Effector CD4-positive, alpha-beta T cell (primary cell): ENCODE data around the gene ANKRD23.

Experiments used
- DNase-seq: peaks from one replicate; pipeline ENCODE4 v3.0.0-alpha.2; 2020

Gene ANKRD23

GRCh38 chr2:96835830-96836229 lies 8.0 kb downstream of the ANKRD23 start:
- DNase-seq, result no peak

DNA sequence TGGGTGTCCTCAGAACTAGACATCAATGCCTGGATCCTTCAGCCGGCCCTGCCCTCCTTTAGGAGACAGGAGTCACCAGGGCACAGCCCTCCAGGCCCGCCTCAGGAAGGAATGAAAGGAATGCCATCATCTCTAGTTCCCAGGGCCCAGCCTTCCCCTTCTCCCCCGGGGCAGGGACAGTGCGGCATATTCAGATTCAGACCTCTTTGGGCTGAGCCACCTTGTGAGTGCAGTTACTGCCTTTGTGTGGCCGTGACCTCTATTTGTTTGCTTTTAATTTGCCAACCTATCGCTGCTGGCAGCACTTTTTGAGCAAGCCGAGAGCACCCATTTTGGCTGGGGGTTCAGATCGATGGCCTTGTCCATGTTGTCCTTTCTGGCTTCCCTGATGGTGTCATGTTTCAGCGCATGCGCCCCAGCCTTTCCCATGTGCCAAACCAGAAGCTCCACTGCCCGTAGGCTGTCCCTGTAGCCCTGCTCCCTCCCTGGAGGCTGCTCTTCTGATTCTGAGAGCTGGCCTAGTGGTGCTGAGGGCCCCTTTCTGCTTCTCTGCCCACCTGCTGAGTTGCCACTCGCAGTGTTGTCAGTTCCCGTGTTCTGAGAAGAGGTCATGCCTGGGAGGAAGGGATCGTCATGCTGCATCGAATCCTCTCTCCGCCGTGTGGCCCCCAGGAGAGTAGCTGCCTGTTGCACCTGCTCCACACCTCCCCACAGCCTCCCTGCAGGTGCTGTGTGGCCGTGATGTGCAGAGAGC lies 10.9 kb downstream of the ANKRD23 start:
- DNase-seq, result no peak

DNA sequence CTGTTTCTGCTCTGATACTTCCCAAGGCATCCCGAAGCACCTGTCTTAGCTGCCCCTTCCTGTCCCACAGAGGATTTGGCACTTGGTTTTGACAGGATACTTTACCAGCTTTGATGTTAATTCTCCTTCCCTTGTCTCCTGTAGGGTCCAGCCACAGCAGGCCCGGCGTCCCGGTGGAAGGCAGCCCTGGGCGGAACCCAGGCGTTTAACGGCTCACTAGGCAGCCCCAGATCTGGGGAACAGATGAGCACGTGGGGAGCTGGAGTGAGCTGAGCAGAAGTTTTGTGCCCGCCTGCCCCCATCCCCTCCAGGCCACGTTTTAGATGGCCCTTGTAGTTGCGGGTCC lies 11.4 kb downstream of the ANKRD23 start:
- no peak for DNase-seq

DNA sequence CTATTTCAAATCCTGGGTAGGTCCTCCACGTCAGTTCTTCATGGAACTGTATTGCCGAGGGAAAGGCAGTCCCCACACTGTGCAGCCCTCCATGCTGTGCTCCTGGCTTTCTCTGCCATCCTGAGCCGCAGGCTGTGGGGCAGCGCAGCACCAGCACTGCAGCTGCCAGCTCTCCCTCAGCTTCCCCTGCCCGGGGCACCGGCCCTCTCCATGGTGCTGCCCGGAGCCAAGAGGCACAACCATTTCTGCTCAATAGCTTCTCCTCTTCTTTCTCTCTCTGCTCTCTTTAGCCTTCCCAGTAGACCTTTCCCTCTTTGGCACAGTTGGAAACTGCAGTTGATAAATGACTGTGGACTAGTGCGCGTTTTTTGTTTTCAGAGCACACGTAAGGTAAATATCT lies 12.1 kb downstream of the ANKRD23 start:
- DNase-seq, result no peak

- no peak for DNase-seq
These were observed 13.7 kb downstream of the ANKRD23 start for GRCh38 chr2:96830044-96830562.

GRCh38 chr2:96828874-96829273 lies 14.9 kb downstream of the ANKRD23 start:
- DNase-seq, result no peak

GRCh38 chr2:96828436-96828835 lies 15.4 kb downstream of the ANKRD23 start:
- no peak for DNase-seq

GRCh38 chr2:96826546-96827278 lies 17.1 kb downstream of the ANKRD23 start:
- DNase-seq, result no peak

DNA sequence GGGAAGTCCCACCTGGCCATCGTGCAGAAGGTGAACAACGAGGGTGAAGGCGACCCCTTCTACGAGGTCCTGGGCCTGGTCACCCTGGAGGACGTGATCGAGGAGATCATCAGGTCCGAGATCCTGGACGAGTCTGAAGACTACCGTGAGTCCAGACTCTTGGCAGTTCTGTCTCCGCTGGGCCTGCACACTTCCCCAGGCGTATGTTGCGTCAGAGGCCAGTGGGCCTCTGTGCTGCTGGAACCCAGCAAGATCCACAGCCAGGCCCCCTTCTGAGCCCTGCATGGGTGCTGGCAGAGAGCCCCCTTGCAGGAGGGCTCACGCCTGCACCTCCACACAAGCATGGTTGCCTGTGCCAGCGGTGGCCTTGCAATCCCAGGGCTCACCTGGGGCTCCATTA lies 18.8 kb downstream of the ANKRD23 start:
- DNase-seq, result no peak

DNA sequence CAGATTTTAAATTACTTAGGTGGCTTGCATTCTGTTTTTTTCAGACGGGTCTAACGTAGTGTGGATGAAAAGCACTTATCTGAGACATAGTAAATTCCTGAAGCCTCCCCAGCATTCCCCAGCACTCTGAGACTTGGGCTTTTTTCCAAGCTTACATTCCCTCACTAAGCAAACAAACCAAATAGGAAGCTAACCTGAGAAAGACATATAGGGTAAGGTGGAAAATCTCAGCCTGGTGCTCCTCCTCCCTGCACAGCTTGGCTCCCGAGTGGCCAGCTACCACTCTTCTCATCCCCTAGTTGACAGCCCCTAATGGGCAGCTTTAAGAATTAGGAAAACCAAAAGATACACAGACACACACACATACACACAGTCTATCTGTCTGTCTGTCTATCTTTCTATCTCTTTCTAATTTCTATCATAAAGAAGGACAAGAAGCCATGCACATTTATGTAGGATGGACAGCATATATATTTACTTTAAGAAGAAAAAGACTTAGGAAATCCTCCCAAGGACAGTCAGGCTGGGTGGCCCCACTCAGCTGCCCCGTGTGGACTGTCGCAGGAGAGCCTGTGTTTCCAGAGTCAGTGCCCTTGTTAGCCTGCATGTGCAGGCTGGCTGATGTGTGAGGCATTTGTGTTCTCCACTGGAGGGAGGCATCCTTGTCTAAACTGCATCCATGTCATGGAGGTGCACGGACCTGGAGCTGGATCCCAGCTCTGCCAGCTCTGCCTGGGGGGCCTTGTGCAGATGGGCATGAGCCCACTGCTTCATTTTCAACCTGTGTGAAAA lies 19.5 kb downstream of the ANKRD23 start:
- DNase-seq, result no peak

GRCh38 chr2:96823198-96823597 lies 20.6 kb downstream of the ANKRD23 start:
- DNase-seq, result no peak

GRCh38 chr2:96822786-96823185 lies 21.0 kb downstream of the ANKRD23 start:
- no peak for DNase-seq

- DNase-seq, result no peak
These were observed 22.6 kb downstream of the ANKRD23 start for GRCh38 chr2:96821113-96821675.

DNA sequence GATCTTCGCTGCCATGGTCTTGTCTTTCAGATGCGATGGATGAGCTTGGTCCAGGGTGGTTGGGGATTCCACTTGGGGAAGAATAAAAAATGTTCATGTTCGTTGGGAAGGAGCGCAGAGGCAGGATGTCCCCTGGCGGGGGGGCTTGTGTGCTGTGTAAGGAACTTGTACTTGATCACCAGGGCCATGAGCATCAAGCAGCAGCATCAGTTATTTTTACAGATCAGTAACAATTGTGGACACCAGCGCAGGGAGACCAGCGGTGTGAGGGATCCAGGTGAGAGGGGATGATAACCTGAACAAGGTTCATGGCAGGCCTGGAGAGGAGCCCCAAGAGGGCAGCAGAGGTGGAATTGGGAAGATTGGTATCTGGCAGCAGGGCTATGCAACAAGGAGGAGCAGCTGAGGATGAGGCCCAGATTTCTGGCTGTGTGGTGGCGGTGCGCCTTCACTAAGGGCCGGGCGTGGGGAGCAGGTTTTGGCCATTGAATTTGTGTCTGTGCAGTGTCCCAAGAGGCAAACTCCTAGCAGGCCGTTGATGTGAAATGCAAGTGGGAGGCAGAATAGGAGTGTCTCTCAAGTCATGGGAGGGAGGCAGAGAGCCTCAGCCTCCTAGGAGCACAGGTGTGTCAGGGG lies 23.8 kb downstream of the ANKRD23 start:
- DNase-seq, result no peak

DNA sequence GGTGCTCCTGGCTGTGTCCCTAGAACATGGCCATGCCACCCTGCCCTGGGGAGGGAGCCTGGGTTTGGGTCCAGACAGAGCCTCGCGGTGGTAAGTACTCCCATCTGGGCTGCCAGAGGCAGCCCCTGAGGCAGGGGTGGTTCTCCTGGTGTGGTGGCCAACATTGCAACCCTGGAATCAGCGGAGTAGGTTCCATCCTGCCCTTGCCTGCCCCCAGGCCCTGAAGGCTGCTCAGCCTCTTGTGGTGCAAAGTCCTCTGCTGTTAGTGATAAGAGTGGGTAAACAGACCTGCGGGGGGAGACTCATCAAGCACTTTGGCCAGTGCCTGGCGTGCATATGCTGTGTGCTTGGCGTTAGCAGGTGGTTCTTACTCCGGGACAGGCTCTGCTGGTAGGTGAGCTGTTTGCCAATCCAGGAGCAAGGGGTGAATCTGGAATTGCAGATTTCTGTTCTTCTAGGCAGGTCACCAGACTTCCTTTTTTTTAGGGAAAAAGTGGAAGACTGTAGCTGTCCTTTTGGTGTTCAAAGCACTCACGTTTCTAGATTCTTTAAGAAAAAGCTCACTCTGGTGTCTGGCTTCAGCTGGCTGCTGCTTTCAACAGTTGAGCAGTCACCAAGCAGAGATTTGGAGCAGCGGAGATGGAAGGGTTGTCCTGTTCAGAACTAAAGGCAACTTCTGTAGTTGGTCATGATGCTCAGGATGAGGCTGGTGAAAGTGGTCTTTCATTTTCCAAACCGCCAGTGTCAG lies 24.5 kb downstream of the ANKRD23 start:
- no peak for DNase-seq

- DNase-seq, result no peak
These were observed 25.9 kb downstream of the ANKRD23 start for GRCh38 chr2:96817882-96818281.

DNA sequence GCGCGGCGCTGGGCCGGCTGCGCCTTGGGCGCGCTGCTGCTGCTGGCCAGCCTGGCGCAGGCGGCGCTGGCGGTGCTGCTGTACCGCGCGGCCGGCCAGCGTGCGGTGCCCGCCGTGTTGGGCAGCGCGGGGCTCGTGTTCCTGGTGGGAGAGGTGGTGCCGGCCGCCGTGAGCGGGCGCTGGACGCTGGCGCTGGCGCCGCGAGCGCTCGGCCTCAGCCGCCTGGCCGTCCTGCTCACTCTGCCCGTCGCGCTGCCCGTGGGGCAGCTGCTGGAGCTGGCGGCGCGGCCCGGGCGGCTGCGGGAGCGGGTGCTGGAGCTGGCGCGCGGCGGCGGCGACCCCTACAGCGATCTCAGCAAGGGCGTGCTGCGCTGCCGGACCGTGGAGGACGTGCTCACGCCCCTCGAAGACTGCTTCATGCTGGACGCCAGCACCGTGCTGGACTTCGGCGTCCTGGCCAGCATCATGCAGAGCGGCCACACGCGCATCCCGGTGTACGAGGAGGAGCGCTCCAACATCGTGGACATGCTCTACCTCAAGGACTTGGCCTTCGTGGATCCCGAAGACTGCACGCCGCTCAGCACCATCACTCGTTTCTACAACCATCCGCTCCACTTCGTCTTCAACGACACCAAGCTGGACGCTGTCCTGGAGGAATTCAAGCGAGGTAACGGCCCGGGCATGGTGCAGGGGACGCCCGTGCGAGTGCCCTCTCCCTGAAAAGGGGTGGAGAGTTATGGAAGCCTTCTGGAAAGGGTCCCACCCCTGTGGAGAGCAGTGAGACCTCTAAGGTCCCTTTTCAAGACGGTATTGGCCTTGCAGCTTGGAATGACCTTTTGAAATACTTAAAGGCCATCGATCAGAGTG lies 26.8 kb downstream of the ANKRD23 start:
- DNase-seq, result no peak

- peak; percentile 93 for DNase-seq
These were observed 27.5 kb downstream of the ANKRD23 start, which contains the start of gene CNNM3 for GRCh38 chr2:96816127-96816835. Gene CNNM3 (plus strand): TSS chr2:96816268. CDS start chr2:96816278, 10 bp downstream.

- no peak for DNase-seq
These were observed 28.3 kb downstream of the ANKRD23 start for GRCh38 chr2:96815326-96816126.
